Chondrocyte (in vitro differentiated cells): ENCODE data around the gene IDI1. TPM values are rescaled to one million over a fixed set of nuclear protein-coding genes. Genes with fewer than 3 reads are reported as not detected.

Experiments used
- DNase-seq: peaks from one replicate; pipeline ENCODE4 v3.0.0; 2021; ENCODE audit warnings: mixed read lengths, low spot score
- H3K27ac Mint-ChIP-seq: one replicate; pipeline ENCODE4 v1.8.0; 2021; ENCODE audit warnings: mild to moderate bottlenecking, moderate library complexity, mixed read lengths; ENCODE audit not compliant: unreplicated experiment
- H3K27me3 Mint-ChIP-seq: 2 replicates; pipeline ENCODE4 v1.8.0; 2021; ENCODE audit warnings: low read depth, mixed read lengths
- H3K36me3 Mint-ChIP-seq: 2 replicates; pipeline ENCODE4 v1.8.0; 2021; ENCODE audit warnings: low read depth, mixed read lengths
- H3K4me1 Mint-ChIP-seq: 2 replicates; pipeline ENCODE4 v1.8.0; 2021; ENCODE audit warnings: low read depth, mild to moderate bottlenecking, mixed read lengths
- H3K4me3 Mint-ChIP-seq: one replicate; pipeline ENCODE4 v1.8.0; 2021; ENCODE audit warnings: mild to moderate bottlenecking, moderate library complexity, mixed read lengths; ENCODE audit not compliant: unreplicated experiment
- H3K9me3 Mint-ChIP-seq: 2 replicates; pipeline ENCODE4 v1.8.0; 2021; ENCODE audit warnings: low read depth, mixed read lengths
- total RNA-seq: library from RNA; stranded (reverse); gene quantifications from 3 replicates; pipeline ENCODE4 v1.2.1, GENCODE V29; 2021
- TF ChIP-seq, protein P1 (sequence below): fragments of 200-600 bp; sonication (generic); IDR thresholded peaks from 2 replicates; pipeline ENCODE4 v1.5.0; 2021; ENCODE audit warnings: antibody characterized with exemption, mild to moderate bottlenecking, moderate library complexity

IDI1 gene
- total RNA-seq, 1 donor from 2014 or later: 40.6 TPM

DNA sequence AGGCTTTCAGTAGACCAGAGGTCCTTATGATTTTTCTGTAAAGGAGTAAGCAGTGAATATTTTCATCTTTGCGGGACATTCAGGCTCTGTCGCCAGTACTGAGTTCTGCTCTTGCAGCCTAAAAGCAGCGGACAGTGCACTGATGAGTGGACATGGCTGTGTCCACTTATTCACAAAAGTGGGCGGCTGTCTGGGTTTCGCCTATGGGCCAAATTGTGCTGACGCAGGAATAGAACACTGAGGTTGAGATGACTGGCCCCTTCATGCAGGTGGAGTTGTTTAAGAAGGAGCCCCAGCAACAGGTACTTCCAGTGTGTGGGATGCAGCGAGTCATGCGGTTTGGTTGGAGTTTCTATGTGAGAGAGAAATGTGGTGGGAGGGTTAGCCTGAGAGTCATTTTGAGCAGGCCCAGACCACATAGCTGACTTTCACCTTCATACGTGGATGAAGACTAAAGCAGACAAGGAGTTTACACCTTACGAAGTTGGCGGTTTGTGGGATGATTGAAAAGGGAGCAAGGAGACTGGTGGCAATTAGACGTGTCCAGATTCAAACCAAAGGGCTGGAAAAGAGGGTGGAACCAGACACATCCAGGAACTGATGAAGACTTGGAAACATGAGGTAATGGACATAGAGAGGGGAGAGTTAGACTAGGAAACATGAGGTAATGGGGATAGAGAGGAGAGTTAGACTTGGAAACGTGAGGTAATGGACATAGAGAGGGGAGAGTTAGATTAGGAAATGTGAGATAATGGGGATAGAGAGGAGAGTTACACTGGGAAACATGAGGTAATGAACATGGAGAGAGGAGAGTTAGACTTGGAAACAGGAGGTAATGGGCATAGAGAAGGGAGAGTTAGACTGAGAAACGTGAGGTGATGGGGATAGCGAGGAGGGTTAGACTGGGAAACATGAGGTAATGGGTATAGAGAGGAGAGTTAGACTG is 45.5 kb upstream of the IDI1 start:
- peaks cover 4% of the 10 kb centered on the region for H3K4me1 Mint-ChIP-seq
- H3K4me3 Mint-ChIP-seq: no peak overlapping the region
- H3K27ac Mint-ChIP-seq: no peak overlapping the region
- H3K9me3 Mint-ChIP-seq: no peaks in the 10 kb centered on the region
- TF ChIP-seq, protein P1, sequence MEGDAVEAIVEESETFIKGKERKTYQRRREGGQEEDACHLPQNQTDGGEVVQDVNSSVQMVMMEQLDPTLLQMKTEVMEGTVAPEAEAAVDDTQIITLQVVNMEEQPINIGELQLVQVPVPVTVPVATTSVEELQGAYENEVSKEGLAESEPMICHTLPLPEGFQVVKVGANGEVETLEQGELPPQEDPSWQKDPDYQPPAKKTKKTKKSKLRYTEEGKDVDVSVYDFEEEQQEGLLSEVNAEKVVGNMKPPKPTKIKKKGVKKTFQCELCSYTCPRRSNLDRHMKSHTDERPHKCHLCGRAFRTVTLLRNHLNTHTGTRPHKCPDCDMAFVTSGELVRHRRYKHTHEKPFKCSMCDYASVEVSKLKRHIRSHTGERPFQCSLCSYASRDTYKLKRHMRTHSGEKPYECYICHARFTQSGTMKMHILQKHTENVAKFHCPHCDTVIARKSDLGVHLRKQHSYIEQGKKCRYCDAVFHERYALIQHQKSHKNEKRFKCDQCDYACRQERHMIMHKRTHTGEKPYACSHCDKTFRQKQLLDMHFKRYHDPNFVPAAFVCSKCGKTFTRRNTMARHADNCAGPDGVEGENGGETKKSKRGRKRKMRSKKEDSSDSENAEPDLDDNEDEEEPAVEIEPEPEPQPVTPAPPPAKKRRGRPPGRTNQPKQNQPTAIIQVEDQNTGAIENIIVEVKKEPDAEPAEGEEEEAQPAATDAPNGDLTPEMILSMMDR: no peak
- no peak for DNase-seq
- peaks cover 26% of the 10 kb centered on the region for H3K36me3 Mint-ChIP-seq
- no peaks in the 10 kb centered on the region for H3K27me3 Mint-ChIP-seq

DNA sequence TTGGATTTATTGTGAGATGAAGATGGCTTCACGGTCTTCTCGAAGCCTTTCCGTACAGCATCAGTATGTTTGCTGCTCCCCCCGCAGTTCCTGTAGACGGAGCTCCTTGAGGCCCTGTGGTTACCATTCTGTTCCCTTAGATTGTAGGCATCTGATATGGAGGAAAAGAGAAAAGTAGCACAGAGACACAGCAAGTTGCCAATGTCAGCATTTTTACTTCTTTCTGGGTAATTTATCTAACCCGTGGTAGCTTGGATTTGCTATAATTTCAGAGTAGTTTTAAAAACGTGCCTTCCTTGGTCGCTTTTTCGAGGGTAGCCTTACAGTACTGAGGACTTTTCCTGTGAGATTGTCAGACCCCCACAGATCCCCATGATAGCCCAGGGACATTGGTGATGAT is 44.8 kb upstream of the IDI1 start:
- Mint-ChIP-seq H3K4me1 (peaks cover 4% of the 10 kb centered on the region), H3K27ac (no peak overlapping the region), H3K9me3 (no peaks in the 10 kb centered on the region), H3K4me3 (no peak overlapping the region), H3K27me3 (no peaks in the 10 kb centered on the region), H3K36me3 (peaks cover 27% of the 10 kb centered on the region)
- TF ChIP-seq, protein P1: no peak
- no peak for DNase-seq

DNA sequence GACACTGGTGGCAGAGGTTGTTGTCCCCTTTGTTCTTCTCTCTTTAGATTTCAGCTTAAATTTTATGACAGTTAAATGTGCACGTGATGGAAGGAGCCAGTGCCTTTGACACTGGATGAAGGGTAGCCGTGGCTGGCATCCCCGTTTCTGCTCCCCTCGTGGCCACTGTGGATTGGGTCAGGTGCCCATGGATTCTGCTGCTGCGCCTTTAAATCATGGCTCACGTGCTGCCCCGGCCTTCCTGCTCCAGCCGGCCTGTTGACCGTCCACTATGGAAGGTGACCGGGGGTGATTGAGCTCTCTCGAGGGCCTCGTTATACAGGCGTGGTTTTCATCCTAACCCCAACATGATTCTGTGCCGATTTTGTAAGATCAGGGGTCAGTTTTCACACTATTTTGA is 41.8 kb upstream of the IDI1 start:
- TF ChIP-seq, protein P1: no peak
- peaks cover 4% of the 10 kb centered on the region for H3K4me1 Mint-ChIP-seq
- no peaks in the 10 kb centered on the region for H3K27me3 Mint-ChIP-seq

DNA sequence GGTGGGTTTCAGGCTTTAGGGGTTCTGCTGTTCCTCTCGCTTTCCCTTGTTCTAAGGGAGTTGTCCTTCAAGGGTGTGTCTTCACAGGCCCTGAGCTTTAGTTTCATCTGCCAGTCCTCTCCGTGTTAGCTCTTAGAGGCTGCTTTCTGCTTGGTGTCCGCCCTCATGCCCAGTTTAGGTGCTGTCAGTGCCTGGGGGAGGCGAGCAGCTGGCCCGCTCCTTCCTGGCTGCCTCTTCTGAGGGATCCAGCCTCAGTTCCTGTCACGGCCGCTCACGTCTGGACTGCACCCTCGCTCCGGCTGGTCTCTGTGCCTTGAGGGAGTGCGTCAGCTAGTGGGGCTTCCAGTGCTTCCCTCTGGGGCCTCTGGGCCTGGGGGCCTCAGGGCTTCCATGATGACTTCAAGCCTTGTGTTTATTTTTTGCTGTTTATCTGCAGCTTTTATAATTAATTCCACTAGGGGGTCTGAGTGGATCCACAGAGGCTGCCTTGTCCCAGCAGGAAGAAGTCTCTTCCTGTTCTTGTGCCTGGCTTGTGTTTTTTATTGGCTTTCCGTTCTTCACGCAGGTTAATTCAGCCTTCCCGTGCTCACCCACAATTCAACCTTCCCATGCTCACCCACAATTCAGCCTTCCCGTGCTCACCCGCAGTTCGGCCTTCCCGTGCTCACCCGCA is 40.2 kb upstream of the IDI1 start:
- DNase-seq: no peak
- H3K36me3 Mint-ChIP-seq: peaks cover 49% of the 10 kb centered on the region
- no peak overlapping the region for H3K27ac Mint-ChIP-seq
- H3K4me3 Mint-ChIP-seq: no peak overlapping the region
- H3K9me3 Mint-ChIP-seq: no peaks in the 10 kb centered on the region
- H3K27me3 Mint-ChIP-seq: no peaks in the 10 kb centered on the region
- peaks cover 4% of the 10 kb centered on the region for H3K4me1 Mint-ChIP-seq
- TF ChIP-seq, protein P1: no peak

More for the DNA sequence above, 41.8 kb upstream of the IDI1 start:
- peaks cover 41% of the 10 kb centered on the region for H3K36me3 Mint-ChIP-seq
- no peak overlapping the region for H3K4me3 Mint-ChIP-seq
- no peak overlapping the region for H3K27ac Mint-ChIP-seq
- DNase-seq: no peak
- no peaks in the 10 kb centered on the region for H3K9me3 Mint-ChIP-seq

DNA sequence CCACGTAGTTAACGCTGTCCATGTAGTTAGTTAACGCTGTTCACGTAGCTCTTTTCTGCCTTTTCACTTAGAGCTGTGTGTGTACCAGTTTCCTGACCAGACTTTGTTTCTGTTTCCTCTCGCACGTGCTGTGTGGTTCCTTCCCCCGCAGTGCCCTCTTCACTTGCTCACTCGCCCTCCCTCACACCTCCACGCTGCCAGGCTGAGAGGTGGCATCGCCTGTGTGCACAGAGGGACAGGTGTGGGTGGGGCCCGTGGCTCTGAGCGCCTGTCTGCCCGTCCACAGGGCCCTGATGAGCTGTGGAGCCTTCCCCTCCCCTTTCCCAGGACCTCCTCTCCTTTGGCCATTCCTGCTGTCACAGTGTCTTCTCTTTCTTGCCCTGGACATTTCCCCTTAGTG is 37.9 kb upstream of the IDI1 start:
- H3K4me3 Mint-ChIP-seq: no peak overlapping the region

More for the DNA sequence above, 37.9 kb upstream of the IDI1 start:
- H3K4me1 Mint-ChIP-seq: no peaks in the 10 kb centered on the region
- peaks cover 45% of the 10 kb centered on the region for H3K36me3 Mint-ChIP-seq
- H3K9me3 Mint-ChIP-seq: no peaks in the 10 kb centered on the region
- TF ChIP-seq, protein P1: no peak
- no peak for DNase-seq
- H3K27me3 Mint-ChIP-seq: no peaks in the 10 kb centered on the region
- no peak overlapping the region for H3K27ac Mint-ChIP-seq
